ENCODE measurements around the gene ETV3. TPM values are rescaled to one million over a fixed set of nuclear protein-coding genes. Genes with fewer than 3 reads are reported as not detected.

The ETV3 gene
- total RNA-seq, 6 donors from 2014 or later = 14.7 to 34.8 (median 27.6) TPM

DNA sequence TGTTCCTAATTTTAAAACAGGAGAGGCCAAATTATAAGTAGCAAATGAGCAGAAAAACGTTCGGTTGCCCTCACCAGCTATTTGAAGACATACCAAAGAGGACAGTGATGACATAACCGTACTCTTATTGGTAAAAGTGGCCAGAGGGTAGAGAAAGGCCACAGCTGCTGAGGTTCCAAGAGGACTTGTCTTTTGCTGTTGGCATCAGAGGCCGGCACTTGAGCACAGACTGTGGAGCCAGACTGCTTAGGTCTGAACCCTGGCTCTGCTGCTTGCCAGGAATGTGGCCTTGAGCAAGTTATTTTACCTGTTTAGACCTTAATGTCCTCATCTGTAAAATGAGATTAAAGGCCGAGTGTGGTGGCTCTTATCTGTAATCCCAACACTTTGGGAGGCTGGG lies 53.5 kb downstream of the ETV3 start:
- Histone ChIP-seq H3K4me1 (no peaks in the 10 kb centered on the region), H3K9me3 (no peaks in the 10 kb centered on the region), H3K36me3 (no peaks in the 10 kb centered on the region), H3K4me3 (no peak overlapping the region), H3K27ac (no peak overlapping the region), H3K27me3 (no peaks in the 10 kb centered on the region)
- DNase-seq (no peak), ATAC-seq (ENCODE audit: low FRiP score in 2 of 2) (no peak)
- TF ChIP-seq EP300 (IDR thresholded peaks at IDR 0.05) = no peak
- no peak for TF ChIP-seq POLR2AphosphoS5 (IDR thresholded peaks at IDR 0.05)
- TF ChIP-seq, protein P1, sequence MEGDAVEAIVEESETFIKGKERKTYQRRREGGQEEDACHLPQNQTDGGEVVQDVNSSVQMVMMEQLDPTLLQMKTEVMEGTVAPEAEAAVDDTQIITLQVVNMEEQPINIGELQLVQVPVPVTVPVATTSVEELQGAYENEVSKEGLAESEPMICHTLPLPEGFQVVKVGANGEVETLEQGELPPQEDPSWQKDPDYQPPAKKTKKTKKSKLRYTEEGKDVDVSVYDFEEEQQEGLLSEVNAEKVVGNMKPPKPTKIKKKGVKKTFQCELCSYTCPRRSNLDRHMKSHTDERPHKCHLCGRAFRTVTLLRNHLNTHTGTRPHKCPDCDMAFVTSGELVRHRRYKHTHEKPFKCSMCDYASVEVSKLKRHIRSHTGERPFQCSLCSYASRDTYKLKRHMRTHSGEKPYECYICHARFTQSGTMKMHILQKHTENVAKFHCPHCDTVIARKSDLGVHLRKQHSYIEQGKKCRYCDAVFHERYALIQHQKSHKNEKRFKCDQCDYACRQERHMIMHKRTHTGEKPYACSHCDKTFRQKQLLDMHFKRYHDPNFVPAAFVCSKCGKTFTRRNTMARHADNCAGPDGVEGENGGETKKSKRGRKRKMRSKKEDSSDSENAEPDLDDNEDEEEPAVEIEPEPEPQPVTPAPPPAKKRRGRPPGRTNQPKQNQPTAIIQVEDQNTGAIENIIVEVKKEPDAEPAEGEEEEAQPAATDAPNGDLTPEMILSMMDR (IDR thresholded peaks at IDR 0.05) = no peak
- TF ChIP-seq POLR2A (IDR thresholded peaks at IDR 0.05) = no peak
- WGBS, 2 donors = 69 to 81% methylated on average over 5 of the region's 5 CpGs

DNA sequence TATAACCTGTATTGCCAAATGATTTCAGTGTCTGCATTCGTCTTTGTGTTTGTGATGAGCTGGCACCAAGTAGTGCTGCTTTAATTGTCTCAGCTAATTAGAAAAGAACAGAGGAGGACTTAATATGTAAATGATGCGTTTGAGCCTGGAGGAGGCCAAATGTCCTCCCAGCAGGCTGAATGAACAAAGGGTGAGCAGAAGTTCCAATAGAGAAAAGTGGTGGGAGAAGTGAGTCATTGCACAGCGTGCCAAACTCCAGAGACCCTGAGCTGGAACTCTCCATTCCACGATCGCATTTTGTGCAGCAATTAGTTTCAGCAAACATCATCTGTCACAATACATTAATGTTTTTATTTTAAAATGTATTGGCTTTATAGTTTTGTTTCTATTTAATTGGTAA lies 56.5 kb downstream of the ETV3 start:
- TF ChIP-seq, protein P1 (IDR thresholded peaks at IDR 0.05) = no peak
- TF ChIP-seq EP300 (IDR thresholded peaks at IDR 0.05) (no peak), POLR2AphosphoS5 (IDR thresholded peaks at IDR 0.05) (no peak), POLR2A (IDR thresholded peaks at IDR 0.05) (no peak)
- no peaks in the 10 kb centered on the region for H3K9me3 ChIP-seq
- H3K27ac ChIP-seq = no peak overlapping the region
- no peak for DNase-seq
- H3K36me3 ChIP-seq = no peaks in the 10 kb centered on the region
- H3K4me1 ChIP-seq = no peaks in the 10 kb centered on the region
- ATAC-seq (ENCODE audit: low FRiP score in 2 of 2) = no peak
- H3K27me3 ChIP-seq = no peaks in the 10 kb centered on the region
- H3K4me3 ChIP-seq = no peak overlapping the region
- WGBS, 2 donors = 75 to 88% methylated on average over 5 of the region's 5 CpGs

DNA sequence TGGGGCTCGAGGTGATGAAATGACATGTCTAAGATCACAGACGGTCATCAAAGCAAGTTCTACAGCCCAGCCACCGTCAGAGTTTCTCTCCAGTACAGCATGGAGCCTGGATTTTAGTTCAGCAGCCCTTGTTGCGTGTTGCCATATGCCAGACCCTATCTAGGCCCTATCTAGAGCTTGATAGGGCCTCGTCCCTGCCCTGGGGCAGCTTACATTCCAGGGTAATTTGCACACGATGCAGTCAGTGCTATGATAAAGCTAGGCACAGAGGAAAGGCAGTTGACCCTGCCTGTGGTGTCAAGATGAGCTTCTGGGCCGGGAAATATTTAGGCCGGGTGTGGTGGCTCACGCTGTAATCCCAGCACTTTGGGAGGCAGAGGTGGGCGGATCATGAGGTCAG lies 57.5 kb downstream of the ETV3 start:
- no peak for DNase-seq
- H3K4me3 ChIP-seq = no peak overlapping the region
- TF ChIP-seq POLR2A (IDR thresholded peaks at IDR 0.05) (no peak), POLR2AphosphoS5 (IDR thresholded peaks at IDR 0.05) (no peak), EP300 (IDR thresholded peaks at IDR 0.05) (no peak)
- TF ChIP-seq, protein P1 (IDR thresholded peaks at IDR 0.05) = no peak
- no peaks in the 10 kb centered on the region for H3K4me1 ChIP-seq
- no peaks in the 10 kb centered on the region for H3K27me3 ChIP-seq
- no peaks in the 10 kb centered on the region for H3K36me3 ChIP-seq
- no peak overlapping the region for H3K27ac ChIP-seq
- ATAC-seq (ENCODE audit: low FRiP score in 2 of 2) = no peak
- 88% methylated on average over 10 of the region's 10 CpGs for WGBS, 2 donors
- no peaks in the 10 kb centered on the region for H3K9me3 ChIP-seq

DNA sequence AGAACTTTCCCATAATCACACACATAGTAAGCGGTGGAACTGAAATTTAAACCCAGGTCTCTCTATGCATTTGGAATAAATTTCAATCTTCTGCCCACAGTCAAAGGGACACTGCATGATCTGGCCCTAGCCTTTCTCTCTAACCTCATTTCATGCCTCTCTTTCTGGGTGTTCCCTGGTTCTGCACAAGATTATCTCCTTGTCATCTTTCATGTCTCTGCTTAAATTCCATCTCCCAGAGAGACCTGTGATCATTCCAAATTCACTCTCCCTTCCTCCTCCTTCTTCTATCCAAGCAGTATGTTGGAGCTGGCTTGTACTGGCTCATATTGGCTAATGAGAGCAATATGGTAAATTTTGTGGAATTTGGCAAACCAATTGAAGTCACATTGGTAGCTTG lies 60.8 kb downstream of the ETV3 start:
- TF ChIP-seq, protein P1 (IDR thresholded peaks at IDR 0.05) = no peak
- TF ChIP-seq POLR2A (IDR thresholded peaks at IDR 0.05) = no peak
- no peak for TF ChIP-seq EP300 (IDR thresholded peaks at IDR 0.05)
- no peak for TF ChIP-seq POLR2AphosphoS5 (IDR thresholded peaks at IDR 0.05)
- Histone ChIP-seq H3K27me3 (no peaks in the 10 kb centered on the region), H3K27ac (no peak overlapping the region), H3K36me3 (no peaks in the 10 kb centered on the region), H3K9me3 (no peaks in the 10 kb centered on the region), H3K4me3 (no peak overlapping the region), H3K4me1 (peaks cover 0 to 8% (median 8%) of the 10 kb centered on the region in 4 donors)
- 100% methylated on average over 1 of the region's 1 CpG for WGBS, 2 donors
- DNase-seq (no peak), ATAC-seq (ENCODE audit: low FRiP score in 2 of 2) (no peak)

DNA sequence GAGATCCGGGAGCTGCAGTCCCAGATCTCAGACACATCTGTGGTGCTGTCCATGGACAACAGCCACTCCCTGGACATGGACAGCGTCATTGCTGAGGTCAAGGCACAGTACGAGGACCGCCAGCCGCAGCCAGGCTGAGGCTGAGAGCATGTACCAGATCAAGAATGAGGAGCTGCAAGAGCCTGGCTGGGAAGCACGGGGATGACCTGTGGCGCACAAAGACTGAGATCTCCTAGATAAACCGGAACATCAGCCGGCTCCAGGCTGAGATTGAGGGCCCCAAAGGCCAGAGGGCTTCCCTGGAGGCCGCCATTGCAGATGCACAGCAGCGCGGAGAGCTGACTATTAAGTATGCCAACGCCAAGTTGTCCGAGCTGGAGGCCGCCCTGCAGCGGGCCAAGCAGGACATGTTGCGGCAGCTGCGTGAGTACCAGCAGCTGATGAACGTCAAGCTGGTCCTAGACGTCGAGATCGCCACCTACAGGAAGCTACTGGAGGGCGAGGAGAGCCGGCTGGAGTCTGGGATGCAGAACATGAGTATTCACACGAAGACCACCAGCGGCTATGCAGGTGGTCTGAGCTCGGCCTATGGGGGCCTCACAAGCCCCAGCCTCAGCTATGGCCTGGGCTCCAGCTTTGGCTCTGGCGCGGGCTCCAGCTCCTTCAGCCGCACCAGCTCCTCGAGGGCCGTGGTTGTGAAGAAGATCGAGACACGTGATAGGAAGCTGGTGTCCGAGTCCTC lies 64.1 kb downstream of the ETV3 start:
- ATAC-seq (ENCODE audit: low FRiP score in 2 of 2) = peak in 1 of 2 donors; percentile 74
- H3K36me3 ChIP-seq = no peaks in the 10 kb centered on the region

More for the DNA sequence above, 64.1 kb downstream of the ETV3 start:
- H3K27me3 ChIP-seq = no peaks in the 10 kb centered on the region
- no peaks in the 10 kb centered on the region for H3K9me3 ChIP-seq
- peak; percentile 76 to 77 for DNase-seq
- no peak for TF ChIP-seq EP300 (IDR thresholded peaks at IDR 0.05)
- TF ChIP-seq, protein P1 (IDR thresholded peaks at IDR 0.05) = peak; percentile 45 to 77 (median 64)
- peak overlapping the region in 2 of 4 donors; percentile 13 to 17 for H3K4me3 ChIP-seq
- H3K4me1 ChIP-seq = peaks cover 0 to 8% (median 8%) of the 10 kb centered on the region in 4 donors
- no peak overlapping the region for H3K27ac ChIP-seq
- WGBS, 2 donors = 28 to 64% methylated on average over 8 to 24 of the region's 35 CpGs

Data from upper lobe of left lung (tissue), 6 donors.